ENCODE data around the gene GABBR2. TPM values are rescaled to one million over a fixed set of nuclear protein-coding genes. Genes with fewer than 3 reads are reported as not detected.

The GABBR2 gene
- total and polyA plus RNA-seq, 4 experiments from 2014 or later, result not detected

DNA sequence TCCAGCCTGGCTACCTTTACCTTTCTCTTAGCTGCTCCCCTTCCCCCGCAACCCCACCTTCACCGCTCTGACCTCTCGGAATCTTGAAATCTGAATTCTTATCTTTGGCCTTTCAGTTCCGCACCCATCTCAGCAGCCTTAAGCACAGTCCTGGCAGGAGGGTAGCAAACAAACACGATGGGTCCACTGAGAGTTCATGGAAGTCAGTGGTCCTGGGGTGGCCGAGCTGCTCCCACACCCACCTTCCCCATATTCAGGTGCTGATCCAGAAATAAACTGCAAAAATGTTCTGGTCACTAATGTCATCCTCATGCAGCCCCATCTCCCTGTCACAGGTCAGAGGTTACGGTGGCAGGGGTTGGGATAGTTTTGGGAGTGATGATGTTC lies 393.7 kb downstream of the GABBR2 start:
- Mint-ChIP-seq H3K27me3 (peaks cover 4% of the 10 kb centered on the region in 2 donors), H3K4me3 (no peak overlapping the region), H3K4me1 (peaks cover 0 to 6% (median 3%) of the 10 kb centered on the region in 4 donors), H3K36me3 (no peaks in the 10 kb centered on the region), H3K27ac (no peak overlapping the region), H3K9me3 (no peaks in the 10 kb centered on the region)
- ChIA-PET CTCF (ENCODE audit: partially characterized antibody) (interaction anchor here (0.8 to 3.5 kb wide), 7 partner anchors 10 to 477 kb away, joined by 3 to 16 read pairs (median 3); no protein-coding TSS in a partner anchor), POLR2A (ENCODE audit: partially characterized antibody) (no interaction called here)
- H3K27me3 ChIP-seq (ENCODE audit: insufficient read depth, low read length), result no peaks in the 10 kb centered on the region
- no peak overlapping the region for H3K27ac ChIP-seq (ENCODE audit: low read depth, low read length)
- intact Hi-C loops (cut with micrococcal nuclease), result no loop called here
- H3K36me3 ChIP-seq (ENCODE audit: insufficient read depth, low read length), result no peaks in the 10 kb centered on the region
- no peak overlapping the region for H3K4me3 ChIP-seq (ENCODE audit: low read length in 2 of 2)
- H3K4me1 ChIP-seq (ENCODE audit: insufficient read depth, low read length), result no peaks in the 10 kb centered on the region
- no peak for DNase-seq
- no peaks in the 10 kb centered on the region for H3K9me3 ChIP-seq (ENCODE audit: control insufficient read depth in 1 of 2, low read length in 2 of 2)

DNA sequence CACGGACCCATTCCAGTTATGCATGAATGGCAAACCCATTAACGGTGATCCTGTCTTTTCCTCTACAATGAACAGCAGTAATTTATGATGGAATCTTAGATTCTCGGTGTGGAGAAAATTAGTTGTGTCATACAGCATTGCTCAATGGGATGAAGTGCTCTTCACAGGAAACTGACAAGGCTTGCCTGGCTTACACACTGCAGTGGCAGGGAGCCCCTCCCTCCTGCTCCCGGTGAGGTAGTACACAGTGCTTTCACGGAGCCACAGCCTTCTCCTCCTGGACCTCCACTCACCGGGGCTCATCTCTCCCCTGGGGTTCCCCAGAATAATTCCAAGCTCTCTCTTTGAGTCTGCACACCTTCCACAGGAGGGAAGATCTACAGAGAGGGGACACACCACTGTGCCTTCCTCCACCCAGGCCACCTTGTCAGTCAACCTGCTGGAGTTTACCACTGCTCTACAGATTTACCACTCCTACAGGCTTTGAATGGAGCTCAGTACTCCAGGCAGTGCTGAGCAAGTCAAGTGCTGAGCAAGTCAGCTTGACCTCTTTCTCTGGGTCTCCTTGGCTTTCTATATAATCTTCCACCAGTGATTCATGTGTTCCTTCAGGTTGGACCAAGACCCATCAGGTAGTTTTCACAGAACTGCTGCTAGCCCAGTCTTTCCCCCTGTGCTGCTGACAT lies 394.2 kb downstream of the GABBR2 start:
- Histone ChIP-seq H3K4me1 (ENCODE audit: insufficient read depth, low read length) (no peaks in the 10 kb centered on the region), H3K9me3 (ENCODE audit: control insufficient read depth in 1 of 2, low read length in 2 of 2) (no peaks in the 10 kb centered on the region), H3K4me3 (ENCODE audit: low read length in 2 of 2) (no peak overlapping the region), H3K27me3 (ENCODE audit: insufficient read depth, low read length) (no peaks in the 10 kb centered on the region), H3K27ac (ENCODE audit: low read depth, low read length) (no peak overlapping the region), H3K36me3 (ENCODE audit: insufficient read depth, low read length) (no peaks in the 10 kb centered on the region)
- Mint-ChIP-seq H3K4me3 (no peak overlapping the region), H3K4me1 (peaks cover 0 to 6% (median 3%) of the 10 kb centered on the region in 4 donors), H3K27ac (no peak overlapping the region), H3K36me3 (no peaks in the 10 kb centered on the region), H3K9me3 (no peaks in the 10 kb centered on the region), H3K27me3 (peaks cover 4% of the 10 kb centered on the region in 2 donors)
- intact Hi-C loops (cut with micrococcal nuclease), result no loop called here
- no peak for DNase-seq
- ChIA-PET POLR2A (ENCODE audit: partially characterized antibody) (no interaction called here), CTCF (ENCODE audit: partially characterized antibody) (interaction anchor here (0.8 to 3.5 kb wide), 6 partner anchors 11 to 477 kb away, joined by 3 to 16 read pairs (median 4); no protein-coding TSS in a partner anchor)

DNA sequence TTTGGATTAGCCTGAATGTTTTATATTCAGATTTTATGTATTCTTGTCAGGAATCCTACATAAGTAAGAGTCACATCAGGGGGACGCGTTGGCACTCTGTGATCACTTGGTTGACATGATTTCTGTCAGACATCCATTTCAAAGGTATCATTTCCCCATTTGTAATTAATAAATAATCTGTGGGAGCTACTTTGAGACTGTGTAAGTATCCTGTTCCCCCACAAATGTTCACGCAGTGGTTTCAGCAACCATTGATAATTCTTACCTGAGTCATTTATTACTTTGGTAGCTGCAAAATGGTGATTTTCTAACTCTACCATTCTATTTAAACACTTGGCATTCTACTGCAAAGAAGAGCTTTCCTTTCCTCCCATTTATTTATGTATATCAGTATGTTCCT lies 396.4 kb downstream of the GABBR2 start:
- POLR2A ChIA-PET (ENCODE audit: partially characterized antibody), result no interaction called here
- Mint-ChIP-seq H3K27ac (no peak overlapping the region), H3K27me3 (peaks cover 4% of the 10 kb centered on the region in 2 donors), H3K36me3 (no peaks in the 10 kb centered on the region), H3K4me3 (no peak overlapping the region), H3K9me3 (no peaks in the 10 kb centered on the region), H3K4me1 (peaks cover 0 to 6% (median 3%) of the 10 kb centered on the region in 4 donors)
- H3K9me3 ChIP-seq (ENCODE audit: control insufficient read depth in 1 of 2, low read length in 2 of 2), result no peaks in the 10 kb centered on the region
- CTCF ChIA-PET (ENCODE audit: partially characterized antibody), result no interaction called here
- DNase-seq, result no peak
- intact Hi-C loops (cut with micrococcal nuclease), result no loop called here
- H3K36me3 ChIP-seq (ENCODE audit: insufficient read depth, low read length), result no peaks in the 10 kb centered on the region
- no peaks in the 10 kb centered on the region for H3K27me3 ChIP-seq (ENCODE audit: insufficient read depth, low read length)
- H3K27ac ChIP-seq (ENCODE audit: low read depth, low read length), result no peak overlapping the region
- H3K4me3 ChIP-seq (ENCODE audit: low read length in 2 of 2), result no peak overlapping the region
- H3K4me1 ChIP-seq (ENCODE audit: insufficient read depth, low read length), result no peaks in the 10 kb centered on the region

DNA sequence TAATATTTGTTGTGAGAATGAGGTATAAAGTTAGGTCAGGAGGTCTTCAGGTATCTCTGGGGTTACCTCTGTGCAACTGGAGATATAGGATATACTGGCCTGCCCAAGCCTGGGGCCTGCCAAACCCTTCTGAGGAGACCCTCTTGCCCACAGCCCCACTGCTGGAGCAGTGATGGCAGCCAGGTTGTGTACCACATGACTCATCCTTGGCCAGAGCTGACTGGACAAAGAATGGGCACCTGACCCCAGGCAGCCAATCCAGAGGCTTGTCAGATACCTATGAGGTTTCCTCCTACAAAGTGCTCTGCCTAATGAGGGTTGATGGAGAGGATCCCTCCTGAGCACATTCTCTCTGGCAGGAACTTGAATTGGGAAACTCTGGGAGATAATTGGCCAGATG lies 397.2 kb downstream of the GABBR2 start:
- Histone ChIP-seq H3K9me3 (ENCODE audit: control insufficient read depth in 1 of 2, low read length in 2 of 2) (no peaks in the 10 kb centered on the region), H3K27ac (ENCODE audit: low read depth, low read length) (no peak overlapping the region), H3K4me3 (ENCODE audit: low read length in 2 of 2) (no peak overlapping the region), H3K36me3 (ENCODE audit: insufficient read depth, low read length) (no peaks in the 10 kb centered on the region), H3K27me3 (ENCODE audit: insufficient read depth, low read length) (no peaks in the 10 kb centered on the region), H3K4me1 (ENCODE audit: insufficient read depth, low read length) (no peaks in the 10 kb centered on the region)
- no peaks in the 10 kb centered on the region for H3K36me3 Mint-ChIP-seq
- POLR2A ChIA-PET (ENCODE audit: partially characterized antibody), result no interaction called here
- no peak overlapping the region for H3K27ac Mint-ChIP-seq
- H3K4me1 Mint-ChIP-seq, result peaks cover 0 to 6% (median 3%) of the 10 kb centered on the region in 4 donors
- no peak overlapping the region for H3K4me3 Mint-ChIP-seq
- intact Hi-C loops (cut with micrococcal nuclease), result no loop called here
- CTCF ChIA-PET (ENCODE audit: partially characterized antibody), result no interaction called here
- H3K9me3 Mint-ChIP-seq, result no peaks in the 10 kb centered on the region
- DNase-seq, result no peak
- peaks cover 4% of the 10 kb centered on the region in 2 donors for H3K27me3 Mint-ChIP-seq

DNA sequence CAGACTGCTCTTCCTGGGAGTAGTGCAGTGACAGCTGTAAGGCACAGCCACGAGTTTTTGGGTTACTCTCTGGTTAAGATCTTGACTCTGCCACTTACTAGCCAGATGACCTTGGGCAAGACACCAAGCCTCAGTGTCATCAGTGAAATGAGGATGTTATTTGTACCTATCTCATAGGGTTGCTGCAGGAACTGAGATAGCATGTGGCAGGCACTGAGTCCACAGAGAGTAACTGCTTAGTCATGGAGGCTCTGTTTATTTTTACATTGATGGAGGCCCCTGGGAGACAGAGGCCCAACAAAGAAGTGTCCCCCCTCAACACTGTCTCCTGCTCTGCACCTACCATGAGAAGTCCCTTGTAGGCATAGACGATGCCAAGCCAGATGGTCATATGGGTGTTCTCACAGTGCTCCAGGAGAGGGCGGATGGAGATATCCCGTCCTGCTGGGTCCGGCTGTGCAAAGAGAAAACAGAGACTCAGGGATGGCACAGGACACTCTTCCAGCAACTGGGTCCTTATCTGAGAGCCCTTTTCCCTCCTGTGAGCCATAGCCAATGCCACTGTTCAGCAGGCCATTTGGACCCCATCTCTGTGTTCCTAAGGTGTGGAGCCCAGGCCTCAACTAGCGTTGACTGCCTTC lies 397.9 kb downstream of the GABBR2 start:
- Histone ChIP-seq H3K9me3 (ENCODE audit: control insufficient read depth in 1 of 2, low read length in 2 of 2) (no peaks in the 10 kb centered on the region), H3K27me3 (ENCODE audit: insufficient read depth, low read length) (no peaks in the 10 kb centered on the region), H3K36me3 (ENCODE audit: insufficient read depth, low read length) (no peaks in the 10 kb centered on the region), H3K4me1 (ENCODE audit: insufficient read depth, low read length) (no peaks in the 10 kb centered on the region), H3K4me3 (ENCODE audit: low read length in 2 of 2) (no peak overlapping the region), H3K27ac (ENCODE audit: low read depth, low read length) (no peak overlapping the region)
- POLR2A ChIA-PET (ENCODE audit: partially characterized antibody), result no interaction called here
- Mint-ChIP-seq H3K4me3 (no peak overlapping the region), H3K27me3 (peaks cover 4% of the 10 kb centered on the region in 2 donors), H3K27ac (no peak overlapping the region), H3K4me1 (peaks cover 0 to 6% (median 3%) of the 10 kb centered on the region in 4 donors), H3K9me3 (no peaks in the 10 kb centered on the region), H3K36me3 (no peaks in the 10 kb centered on the region)
- intact Hi-C loops (cut with micrococcal nuclease), result no loop called here
- DNase-seq, result no peak
- CTCF ChIA-PET (ENCODE audit: partially characterized antibody), result no interaction called here

DNA sequence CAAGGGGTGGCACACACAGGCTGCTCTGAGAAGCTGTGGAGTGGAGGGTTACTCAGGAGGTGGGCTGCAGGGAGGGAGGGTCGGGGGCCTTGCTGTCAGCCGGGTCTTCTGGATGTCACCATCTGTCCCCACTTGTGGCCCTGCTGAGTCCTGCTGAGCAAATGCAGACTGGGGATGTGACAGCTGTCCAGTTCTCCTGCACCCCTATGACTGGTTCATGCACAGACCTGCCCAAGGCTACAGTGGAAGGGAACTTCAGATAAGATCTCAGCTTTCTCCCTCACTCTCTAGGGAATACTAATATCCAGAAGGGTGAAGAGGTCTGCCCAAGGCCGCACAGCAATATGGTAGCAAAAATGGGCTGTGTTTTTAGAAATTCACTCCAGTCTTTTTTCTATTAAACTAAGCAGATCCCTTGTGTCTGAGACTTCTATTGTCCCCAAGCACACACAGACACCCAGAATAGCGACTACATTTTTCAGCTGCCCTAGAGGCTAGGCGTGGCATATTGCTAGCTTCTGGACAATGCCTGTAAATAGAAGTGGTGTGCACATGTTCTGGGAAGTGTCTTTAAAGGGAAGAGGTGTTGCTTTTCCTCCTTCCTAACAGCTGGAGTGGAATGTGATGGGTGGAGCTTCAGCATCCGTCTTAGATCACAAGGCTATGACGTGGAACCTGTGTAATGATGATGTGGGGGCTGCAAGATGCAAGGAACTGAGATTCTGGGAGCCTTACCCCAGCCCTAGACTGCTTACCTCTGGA lies 402.2 kb downstream of the GABBR2 start:
- Mint-ChIP-seq H3K9me3 (no peaks in the 10 kb centered on the region), H3K27ac (no peak overlapping the region), H3K4me1 (no peaks in the 10 kb centered on the region), H3K27me3 (peaks cover 0 to 2% of the 10 kb centered on the region in 2 donors), H3K4me3 (no peak overlapping the region), H3K36me3 (no peaks in the 10 kb centered on the region)
- DNase-seq, result no peak
- ChIA-PET CTCF (ENCODE audit: partially characterized antibody) (interaction anchor here (0.6 to 1.6 kb wide), 2 partner anchors 10 to 30 kb away, joined by 3 to 4 read pairs; no protein-coding TSS in a partner anchor), POLR2A (ENCODE audit: partially characterized antibody) (no interaction called here)
- no peak overlapping the region for H3K4me3 ChIP-seq (ENCODE audit: low read length in 2 of 2)
- no peaks in the 10 kb centered on the region for H3K36me3 ChIP-seq (ENCODE audit: insufficient read depth, low read length)
- no peaks in the 10 kb centered on the region for H3K4me1 ChIP-seq (ENCODE audit: insufficient read depth, low read length)
- no peaks in the 10 kb centered on the region for H3K27me3 ChIP-seq (ENCODE audit: insufficient read depth, low read length)
- intact Hi-C loops (cut with micrococcal nuclease), result no loop called here
- H3K9me3 ChIP-seq (ENCODE audit: control insufficient read depth in 1 of 2, low read length in 2 of 2), result no peaks in the 10 kb centered on the region
- no peak overlapping the region for H3K27ac ChIP-seq (ENCODE audit: low read depth, low read length)

DNA sequence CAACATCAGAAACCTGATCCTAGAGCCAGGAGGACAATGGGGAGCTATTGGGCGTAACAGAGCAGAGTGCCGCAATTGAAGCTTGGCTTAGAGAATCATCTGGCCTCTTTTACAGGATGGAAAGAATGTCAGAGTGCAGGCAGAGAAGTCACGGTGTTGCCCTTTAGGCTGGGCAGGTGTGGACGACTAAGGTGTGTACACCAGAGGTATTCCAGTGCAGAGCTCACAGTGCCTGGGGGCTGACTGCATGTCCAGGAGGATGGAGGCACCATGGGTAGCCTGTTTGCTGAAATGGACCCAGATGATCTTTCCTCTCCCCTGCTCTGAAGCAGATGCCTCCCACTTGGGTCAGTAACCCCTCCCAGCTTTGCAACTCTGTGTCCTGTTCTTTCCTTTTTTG lies 404.4 kb downstream of the GABBR2 start:
- H3K4me3 Mint-ChIP-seq, result no peak overlapping the region
- no peak overlapping the region for H3K27ac Mint-ChIP-seq
- Histone ChIP-seq H3K27ac (ENCODE audit: low read depth, low read length) (no peak overlapping the region), H3K9me3 (ENCODE audit: control insufficient read depth in 1 of 2, low read length in 2 of 2) (no peaks in the 10 kb centered on the region), H3K27me3 (ENCODE audit: insufficient read depth, low read length) (no peaks in the 10 kb centered on the region), H3K4me1 (ENCODE audit: insufficient read depth, low read length) (no peaks in the 10 kb centered on the region), H3K4me3 (ENCODE audit: low read length in 2 of 2) (no peak overlapping the region), H3K36me3 (ENCODE audit: insufficient read depth, low read length) (no peaks in the 10 kb centered on the region)
- no peak for DNase-seq
- ChIA-PET POLR2A (ENCODE audit: partially characterized antibody) (no interaction called here), CTCF (ENCODE audit: partially characterized antibody) (interaction anchor here (2.8 kb wide), 1 partner anchor 11 kb away, joined by 16 read pairs; no protein-coding TSS in a partner anchor)
- intact Hi-C loops (cut with micrococcal nuclease), result no loop called here
- H3K9me3 Mint-ChIP-seq, result no peaks in the 10 kb centered on the region
- H3K27me3 Mint-ChIP-seq, result peaks cover 0 to 2% of the 10 kb centered on the region in 2 donors
- H3K4me1 Mint-ChIP-seq, result no peaks in the 10 kb centered on the region
- no peaks in the 10 kb centered on the region for H3K36me3 Mint-ChIP-seq

All from CD4-positive, alpha-beta memory T cell (primary cell).